ENCODE measurements around the gene JMJD6. TPM values are rescaled to one million over a fixed set of nuclear protein-coding genes. Genes with fewer than 3 reads are reported as not detected.
A peak's percentile ranks its signal among the peaks of the same experiment; 100 is the strongest.

The JMJD6 gene
- total and polyA plus RNA-seq, 9 of the 15 experiments (the other 6 are each of a cell fraction or from before 2014, with no cell fraction given) = 2.5 to 52.3 (median 36.3) TPM

DNA sequence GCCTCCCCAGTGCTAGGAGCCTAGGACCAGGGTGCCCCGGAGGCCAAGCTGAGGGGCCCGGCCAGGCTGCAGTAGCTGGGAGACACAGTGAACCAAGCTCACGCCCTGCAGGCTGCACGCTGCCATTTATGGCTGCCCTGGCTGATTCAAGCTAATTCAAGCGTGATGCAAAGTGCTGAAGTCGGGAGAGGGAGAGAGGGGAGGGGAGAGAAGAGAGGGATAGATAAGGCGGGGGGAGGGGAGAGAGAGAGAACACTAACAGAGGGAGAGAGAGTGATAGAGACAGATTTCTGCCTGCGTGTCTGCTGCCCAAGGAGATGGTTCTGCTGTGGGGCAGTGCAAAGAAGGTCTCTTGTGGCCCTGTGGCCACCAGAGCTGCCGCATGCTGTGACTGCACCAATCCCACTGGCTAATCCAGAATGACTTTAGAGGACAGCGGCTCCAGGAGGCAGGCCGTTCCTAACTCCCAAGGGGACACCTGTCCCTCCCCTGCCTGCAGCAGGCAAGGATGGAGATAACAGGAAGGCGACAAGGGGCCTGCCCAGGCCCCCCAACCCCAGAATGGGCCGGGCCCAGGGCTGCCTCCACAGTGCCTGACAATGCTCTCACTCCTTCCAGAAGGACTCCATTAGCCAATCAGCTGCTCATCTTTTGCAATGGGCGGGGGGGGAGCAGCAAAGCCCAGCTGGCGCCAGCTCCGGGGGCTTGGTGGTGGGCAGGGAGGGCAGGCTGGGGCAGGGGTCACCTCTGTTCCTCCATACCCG lies 28.5 kb downstream of the JMJD6 start (continued):
- TF ChIP-seq, protein P1, sequence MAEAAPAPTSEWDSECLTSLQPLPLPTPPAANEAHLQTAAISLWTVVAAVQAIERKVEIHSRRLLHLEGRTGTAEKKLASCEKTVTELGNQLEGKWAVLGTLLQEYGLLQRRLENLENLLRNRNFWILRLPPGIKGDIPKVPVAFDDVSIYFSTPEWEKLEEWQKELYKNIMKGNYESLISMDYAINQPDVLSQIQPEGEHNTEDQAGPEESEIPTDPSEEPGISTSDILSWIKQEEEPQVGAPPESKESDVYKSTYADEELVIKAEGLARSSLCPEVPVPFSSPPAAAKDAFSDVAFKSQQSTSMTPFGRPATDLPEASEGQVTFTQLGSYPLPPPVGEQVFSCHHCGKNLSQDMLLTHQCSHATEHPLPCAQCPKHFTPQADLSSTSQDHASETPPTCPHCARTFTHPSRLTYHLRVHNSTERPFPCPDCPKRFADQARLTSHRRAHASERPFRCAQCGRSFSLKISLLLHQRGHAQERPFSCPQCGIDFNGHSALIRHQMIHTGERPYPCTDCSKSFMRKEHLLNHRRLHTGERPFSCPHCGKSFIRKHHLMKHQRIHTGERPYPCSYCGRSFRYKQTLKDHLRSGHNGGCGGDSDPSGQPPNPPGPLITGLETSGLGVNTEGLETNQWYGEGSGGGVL (CRISPR knock-in tag; IDR thresholded peaks at IDR 0.05) = no peak
- TF ChIP-seq, protein P2, sequence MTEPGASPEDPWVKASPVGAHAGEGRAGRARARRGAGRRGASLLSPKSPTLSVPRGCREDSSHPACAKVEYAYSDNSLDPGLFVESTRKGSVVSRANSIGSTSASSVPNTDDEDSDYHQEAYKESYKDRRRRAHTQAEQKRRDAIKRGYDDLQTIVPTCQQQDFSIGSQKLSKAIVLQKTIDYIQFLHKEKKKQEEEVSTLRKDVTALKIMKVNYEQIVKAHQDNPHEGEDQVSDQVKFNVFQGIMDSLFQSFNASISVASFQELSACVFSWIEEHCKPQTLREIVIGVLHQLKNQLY (CRISPR knock-in tag; conservative IDR thresholded peaks at IDR 0.05) = no peak
- TF ChIP-seq, protein P3, sequence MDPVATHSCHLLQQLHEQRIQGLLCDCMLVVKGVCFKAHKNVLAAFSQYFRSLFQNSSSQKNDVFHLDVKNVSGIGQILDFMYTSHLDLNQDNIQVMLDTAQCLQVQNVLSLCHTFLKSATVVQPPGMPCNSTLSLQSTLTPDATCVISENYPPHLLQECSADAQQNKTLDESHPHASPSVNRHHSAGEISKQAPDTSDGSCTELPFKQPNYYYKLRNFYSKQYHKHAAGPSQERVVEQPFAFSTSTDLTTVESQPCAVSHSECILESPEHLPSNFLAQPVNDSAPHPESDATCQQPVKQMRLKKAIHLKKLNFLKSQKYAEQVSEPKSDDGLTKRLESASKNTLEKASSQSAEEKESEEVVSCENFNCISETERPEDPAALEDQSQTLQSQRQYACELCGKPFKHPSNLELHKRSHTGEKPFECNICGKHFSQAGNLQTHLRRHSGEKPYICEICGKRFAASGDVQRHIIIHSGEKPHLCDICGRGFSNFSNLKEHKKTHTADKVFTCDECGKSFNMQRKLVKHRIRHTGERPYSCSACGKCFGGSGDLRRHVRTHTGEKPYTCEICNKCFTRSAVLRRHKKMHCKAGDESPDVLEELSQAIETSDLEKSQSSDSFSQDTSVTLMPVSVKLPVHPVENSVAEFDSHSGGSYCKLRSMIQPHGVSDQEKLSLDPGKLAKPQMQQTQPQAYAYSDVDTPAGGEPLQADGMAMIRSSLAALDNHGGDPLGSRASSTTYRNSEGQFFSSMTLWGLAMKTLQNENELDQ (CRISPR knock-in tag; IDR thresholded peaks at IDR 0.05; ENCODE audit: borderline replicate concordance) = no peak
- TF ChIP-seq ZNF830 (CRISPR knock-in tag; IDR thresholded peaks at IDR 0.05) (no peak), CBX1 (IDR thresholded peaks at IDR 0.05; ENCODE audit: low read depth) (no peak), EP400 (IDR thresholded peaks at IDR 0.05) (peak; percentile 77), SP2 (IDR thresholded peaks at IDR 0.05; ENCODE audit: extremely low read depth, low read depth, low read length, poor library complexity, severe bottlenecking) (no peak), ZNF239 (CRISPR knock-in tag; IDR thresholded peaks at IDR 0.05) (no peak), CHCHD3 (CRISPR knock-in tag; IDR thresholded peaks at IDR 0.05) (no peak), TFAM (CRISPR knock-in tag; conservative IDR thresholded peaks at IDR 0.05) (no peak), GTF2E2 (tag; IDR thresholded peaks at IDR 0.05) (no peak), HDGF (IDR thresholded peaks at IDR 0.05) (no peak), ILK (tag; IDR thresholded peaks at IDR 0.05; ENCODE audit: borderline replicate concordance, low read depth) (no peak), ETV1 (tag; conservative IDR thresholded peaks at IDR 0.05; ENCODE audit: low read depth) (no peak), TAF1 (IDR thresholded peaks at IDR 0.05; ENCODE audit: control insufficient read depth, extremely low read depth, insufficient read depth, low read length, severe bottlenecking) (no peak), ZNF76 (CRISPR knock-in tag; IDR thresholded peaks at IDR 0.05; ENCODE audit: borderline replicate concordance) (no peak)
- TF ChIP-seq, protein P4, sequence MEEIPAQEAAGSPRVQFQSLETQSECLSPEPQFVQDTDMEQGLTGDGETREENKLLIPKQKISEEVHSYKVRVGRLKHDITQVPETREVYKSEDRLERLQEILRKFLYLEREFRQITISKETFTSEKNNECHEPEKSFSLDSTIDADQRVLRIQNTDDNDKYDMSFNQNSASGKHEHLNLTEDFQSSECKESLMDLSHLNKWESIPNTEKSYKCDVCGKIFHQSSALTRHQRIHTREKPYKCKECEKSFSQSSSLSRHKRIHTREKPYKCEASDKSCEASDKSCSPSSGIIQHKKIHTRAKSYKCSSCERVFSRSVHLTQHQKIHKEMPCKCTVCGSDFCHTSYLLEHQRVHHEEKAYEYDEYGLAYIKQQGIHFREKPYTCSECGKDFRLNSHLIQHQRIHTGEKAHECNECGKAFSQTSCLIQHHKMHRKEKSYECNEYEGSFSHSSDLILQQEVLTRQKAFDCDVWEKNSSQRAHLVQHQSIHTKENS (CRISPR knock-in tag; IDR thresholded peaks at IDR 0.05) = no peak
- TF ChIP-seq, protein P5, sequence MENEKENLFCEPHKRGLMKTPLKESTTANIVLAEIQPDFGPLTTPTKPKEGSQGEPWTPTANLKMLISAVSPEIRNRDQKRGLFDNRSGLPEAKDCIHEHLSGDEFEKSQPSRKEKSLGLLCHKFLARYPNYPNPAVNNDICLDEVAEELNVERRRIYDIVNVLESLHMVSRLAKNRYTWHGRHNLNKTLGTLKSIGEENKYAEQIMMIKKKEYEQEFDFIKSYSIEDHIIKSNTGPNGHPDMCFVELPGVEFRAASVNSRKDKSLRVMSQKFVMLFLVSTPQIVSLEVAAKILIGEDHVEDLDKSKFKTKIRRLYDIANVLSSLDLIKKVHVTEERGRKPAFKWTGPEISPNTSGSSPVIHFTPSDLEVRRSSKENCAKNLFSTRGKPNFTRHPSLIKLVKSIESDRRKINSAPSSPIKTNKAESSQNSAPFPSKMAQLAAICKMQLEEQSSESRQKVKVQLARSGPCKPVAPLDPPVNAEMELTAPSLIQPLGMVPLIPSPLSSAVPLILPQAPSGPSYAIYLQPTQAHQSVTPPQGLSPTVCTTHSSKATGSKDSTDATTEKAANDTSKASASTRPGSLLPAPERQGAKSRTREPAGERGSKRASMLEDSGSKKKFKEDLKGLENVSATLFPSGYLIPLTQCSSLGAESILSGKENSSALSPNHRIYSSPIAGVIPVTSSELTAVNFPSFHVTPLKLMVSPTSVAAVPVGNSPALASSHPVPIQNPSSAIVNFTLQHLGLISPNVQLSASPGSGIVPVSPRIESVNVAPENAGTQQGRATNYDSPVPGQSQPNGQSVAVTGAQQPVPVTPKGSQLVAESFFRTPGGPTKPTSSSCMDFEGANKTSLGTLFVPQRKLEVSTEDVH (IDR thresholded peaks at IDR 0.05; ENCODE audit: low read depth, partially characterized antibody) = peak; percentile 48
